ENCODE measurements around the gene CHD1. TPM values are rescaled to one million over a fixed set of nuclear protein-coding genes. Genes with fewer than 3 reads are reported as not detected.

CHD1 gene
- total and polyA plus RNA-seq, 9 of the 15 experiments (the other 6 are each of a cell fraction or from before 2014, with no cell fraction given), result 27.3 to 133 (median 58.7) TPM

GRCh38 chr5:98813755-98814154 is 115.1 kb downstream of the CHD1 start:
- no peak overlapping the region for H3K27ac ChIP-seq (ENCODE audit: extremely low read depth, low read depth, low read length)
- no peaks in the 10 kb centered on the region for H3K9me1 ChIP-seq (ENCODE audit: control insufficient read depth, insufficient read depth, low read length)
- CTCF ChIA-PET (ENCODE audit: low intra/inter-chr PET ratio), result no interaction called here
- TF ChIP-seq, protein P1, sequence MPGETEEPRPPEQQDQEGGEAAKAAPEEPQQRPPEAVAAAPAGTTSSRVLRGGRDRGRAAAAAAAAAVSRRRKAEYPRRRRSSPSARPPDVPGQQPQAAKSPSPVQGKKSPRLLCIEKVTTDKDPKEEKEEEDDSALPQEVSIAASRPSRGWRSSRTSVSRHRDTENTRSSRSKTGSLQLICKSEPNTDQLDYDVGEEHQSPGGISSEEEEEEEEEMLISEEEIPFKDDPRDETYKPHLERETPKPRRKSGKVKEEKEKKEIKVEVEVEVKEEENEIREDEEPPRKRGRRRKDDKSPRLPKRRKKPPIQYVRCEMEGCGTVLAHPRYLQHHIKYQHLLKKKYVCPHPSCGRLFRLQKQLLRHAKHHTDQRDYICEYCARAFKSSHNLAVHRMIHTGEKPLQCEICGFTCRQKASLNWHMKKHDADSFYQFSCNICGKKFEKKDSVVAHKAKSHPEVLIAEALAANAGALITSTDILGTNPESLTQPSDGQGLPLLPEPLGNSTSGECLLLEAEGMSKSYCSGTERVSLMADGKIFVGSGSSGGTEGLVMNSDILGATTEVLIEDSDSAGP (CRISPR knock-in tag; IDR thresholded peaks at IDR 0.05), result no peak
- TF ChIP-seq ZNF639 (CRISPR knock-in tag; conservative IDR thresholded peaks at IDR 0.05 in 1 of 2, IDR thresholded peaks at IDR 0.05 in 1 of 2), result no peak
- TF ChIP-seq PCBP1 (IDR thresholded peaks at IDR 0.05; ENCODE audit: low read depth, low read length, poor library complexity, severe bottlenecking), result no peak
- no peak for TF ChIP-seq NFXL1 (CRISPR knock-in tag; IDR thresholded peaks at IDR 0.05)
- no peak for TF ChIP-seq GATA2 (CRISPR knock-in tag; IDR thresholded peaks at IDR 0.05)
- no peak for TF ChIP-seq HMG20B (CRISPR knock-in tag; IDR thresholded peaks at IDR 0.05)
- TF ChIP-seq RCOR1 (IDR thresholded peaks at IDR 0.05; ENCODE audit: borderline replicate concordance in 1 of 2, low read depth in 2 of 2, low read length in 2 of 2), result no peak
- TF ChIP-seq, protein P2, sequence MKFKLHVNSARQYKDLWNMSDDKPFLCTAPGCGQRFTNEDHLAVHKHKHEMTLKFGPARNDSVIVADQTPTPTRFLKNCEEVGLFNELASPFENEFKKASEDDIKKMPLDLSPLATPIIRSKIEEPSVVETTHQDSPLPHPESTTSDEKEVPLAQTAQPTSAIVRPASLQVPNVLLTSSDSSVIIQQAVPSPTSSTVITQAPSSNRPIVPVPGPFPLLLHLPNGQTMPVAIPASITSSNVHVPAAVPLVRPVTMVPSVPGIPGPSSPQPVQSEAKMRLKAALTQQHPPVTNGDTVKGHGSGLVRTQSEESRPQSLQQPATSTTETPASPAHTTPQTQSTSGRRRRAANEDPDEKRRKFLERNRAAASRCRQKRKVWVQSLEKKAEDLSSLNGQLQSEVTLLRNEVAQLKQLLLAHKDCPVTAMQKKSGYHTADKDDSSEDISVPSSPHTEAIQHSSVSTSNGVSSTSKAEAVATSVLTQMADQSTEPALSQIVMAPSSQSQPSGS (CRISPR knock-in tag; IDR thresholded peaks at IDR 0.05), result no peak
- no peak for TF ChIP-seq EGR1 (conservative IDR thresholded peaks at IDR 0.05)
- no peak for TF ChIP-seq CBX1 (IDR thresholded peaks at IDR 0.05; ENCODE audit: low read depth)
- no peak for TF ChIP-seq ZNF197 (CRISPR knock-in tag; IDR thresholded peaks at IDR 0.05; ENCODE audit: low read depth)
- H3K4me2 ChIP-seq (ENCODE audit: insufficient read depth, low read length), result no peak overlapping the region
- no peak for FAIRE-seq
- WGBS (ENCODE audit: insufficient coverage, low coverage, missing lambda C conversion rate), result 2% methylated on average over 3 of the region's 3 CpGs
- H2AFZ ChIP-seq (ENCODE audit: low read depth, low read length), result no peak overlapping the region
- DNase-seq (ENCODE audit: extremely low read depth in 1 of 4, low spot score in 3 of 4), result no peak
- H3K4me1 ChIP-seq (replicated peaks in 1 of 2; ENCODE audit: control insufficient read depth in 2 of 2, insufficient read depth in 2 of 2, low read length in 2 of 2), result no peaks in the 10 kb centered on the region
- no peak for ATAC-seq
- H3K36me3 ChIP-seq (ENCODE audit: control insufficient read depth, insufficient read depth, low read length), result no peaks in the 10 kb centered on the region
- POLR2A ChIA-PET, result no interaction called here
- no TSS peak for BruUV-seq (replicated peaks)
- H3K79me2 ChIP-seq (ENCODE audit: control insufficient read depth, insufficient read depth, low read length), result no peaks in the 10 kb centered on the region
- intact Hi-C loops (cut with micrococcal nuclease), result no loop called here
- no peaks in the 10 kb centered on the region for H3K9me3 ChIP-seq (replicated peaks; ENCODE audit: control insufficient read depth, insufficient read depth, low read depth, low read length)
- in situ Hi-C loops (cut with MboI), result no loop called here
- H4K20me1 ChIP-seq (replicated peaks; ENCODE audit: control insufficient read depth, insufficient read depth, low read length), result no peaks in the 10 kb centered on the region
- no peak overlapping the region for H3K4me3 ChIP-seq
- no peaks in the 10 kb centered on the region for H3K27me3 ChIP-seq (ENCODE audit: control insufficient read depth in 2 of 2, insufficient read depth in 2 of 2, low read length in 2 of 2)
- no peak overlapping the region for H3K9ac ChIP-seq (ENCODE audit: insufficient read depth in 1 of 2, low read depth in 2 of 2, low read length in 2 of 2)
